SK-N-SH (cell line): Measurements from ENCODE around the gene IL26.

Experiments
- CTCF ChIP-seq: fragments of 200-600 bp; sonication (generic); IDR thresholded peaks from 2 replicates; pipeline ENCODE4 v1.6.1; 2017; ENCODE audit warnings: antibody characterized with exemption, mild to moderate bottlenecking, moderate library complexity
- MEF2A ChIP-seq: IDR thresholded peaks from 2 replicates; pipeline ENCODE4 v1.4.0; 2012; ENCODE audit warnings: low read depth, borderline replicate concordance
- POLR2AphosphoS5 ChIP-seq: IDR thresholded peaks from 2 replicates; pipeline ENCODE4 v1.6.1; 2012; ENCODE audit warnings: low read depth, low read length
- SIN3A ChIP-seq: IDR thresholded peaks from 2 replicates; pipeline ENCODE4 v1.6.1; 2012; ENCODE audit warnings: low read depth, mild to moderate bottlenecking, low read length, moderate library complexity, borderline replicate concordance
- USF2 ChIP-seq: fragments of 150-350 bp; IDR thresholded peaks from 2 replicates; pipeline ENCODE4 v1.6.1; 2017; ENCODE audit warnings: antibody characterized with exemption, low read length, low read depth, borderline replicate concordance
- TF ChIP-seq, protein P1 (sequence below): IDR thresholded peaks from 2 replicates; pipeline ENCODE4 v1.4.0; 2012; ENCODE audit warnings: low read depth

DNA sequence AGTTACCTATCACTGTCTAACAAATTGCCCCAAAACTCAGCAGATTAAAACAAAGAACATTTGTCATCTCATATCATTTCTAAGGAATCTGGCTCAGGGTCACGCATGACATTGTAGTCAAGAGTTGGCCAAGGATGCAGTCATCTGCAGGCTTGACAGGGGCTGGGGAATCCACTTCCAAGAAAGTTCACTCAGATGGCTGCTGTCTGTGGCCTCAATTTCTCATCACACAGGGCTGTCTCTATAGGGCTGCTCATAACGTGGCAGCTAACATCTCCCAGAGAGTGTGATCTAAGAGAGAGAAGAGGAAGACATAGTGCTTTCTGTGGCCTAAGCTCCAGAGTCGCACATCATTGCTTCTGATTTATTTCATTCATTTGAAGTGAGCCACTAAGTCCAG, 44.7 kb upstream of the IL26 start:
- TF ChIP-seq MEF2A = no peak
- no peak for TF ChIP-seq POLR2AphosphoS5
- TF ChIP-seq, protein P1, sequence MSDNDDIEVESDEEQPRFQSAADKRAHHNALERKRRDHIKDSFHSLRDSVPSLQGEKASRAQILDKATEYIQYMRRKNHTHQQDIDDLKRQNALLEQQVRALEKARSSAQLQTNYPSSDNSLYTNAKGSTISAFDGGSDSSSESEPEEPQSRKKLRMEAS = no peak
- TF ChIP-seq CTCF = no peak
- no peak for TF ChIP-seq USF2
- no peak for TF ChIP-seq SIN3A
